Aorta (tissue), 5 donors: ENCODE results near the gene UBXN7. TPM values are rescaled to one million over a fixed set of nuclear protein-coding genes. Genes with fewer than 3 reads are reported as not detected.
"Not testable (repeated sequence)": the region's sequence is repeated elsewhere in the genome, so short reads cannot be mapped to it uniquely, and the experiment has no call there.

Experiments
- ATAC-seq: fragments of 200-7000 bp; cut with Tn5 transposase; one replicate; pipeline ENCODE4 v1.9.1; 2022; ENCODE audit warnings: moderate library complexity; ENCODE audit not compliant: low FRiP score
- DNase-seq, 2 donors: peaks; one replicate each; pipeline ENCODE4 v3.0.0-alpha.2; 2020
- H3K27ac ChIP-seq, 2 donors: one replicate each; pipeline ENCODE4 v1.5.1; 2013; ENCODE audit warnings: low read length in 2 of 2, mild to moderate bottlenecking in 2 of 2, moderate library complexity in 2 of 2, control low read depth in 1 of 2, inconsistent platforms in 1 of 2, low read depth in 1 of 2
- H3K27me3 ChIP-seq, 2 donors: one replicate each; pipeline ENCODE4 v1.6.1; 2013; ENCODE audit warnings: control low read depth in 1 of 2, low read length in 1 of 2, mild to moderate bottlenecking in 1 of 2, moderate library complexity in 1 of 2; ENCODE audit not compliant: insufficient read depth in 2 of 2, control insufficient read depth in 1 of 2
- H3K36me3 ChIP-seq, 2 donors: one replicate each; pipeline ENCODE4 v1.6.1; 2013; ENCODE audit warnings: control low read depth in 1 of 2, low read length in 1 of 2, mild to moderate bottlenecking in 1 of 2; ENCODE audit not compliant: insufficient read depth in 2 of 2, control insufficient read depth in 1 of 2
- H3K4me1 ChIP-seq, 2 donors: one replicate each; pipeline ENCODE4 v1.6.1; 2013; ENCODE audit warnings: low read length in 2 of 2, control low read depth in 1 of 2, mild to moderate bottlenecking in 1 of 2, moderate library complexity in 1 of 2; ENCODE audit not compliant: insufficient read depth in 2 of 2, control insufficient read depth in 1 of 2
- H3K4me3 ChIP-seq, 2 donors: one replicate each; pipeline ENCODE4 v1.5.1; 2013; ENCODE audit warnings: low read length in 2 of 2, control low read depth in 1 of 2, mild to moderate bottlenecking in 1 of 2
- H3K9me3 ChIP-seq: one replicate; pipeline ENCODE4 v1.6.1; 2013; ENCODE audit warnings: mild to moderate bottlenecking, low read length; ENCODE audit not compliant: control insufficient read depth
- WGBS, 2 donors: extraction: QIAGEN DNeasy Blood & Tissue Kit; methylation state at CpG; one replicate each; pipeline ENCODE4 v1.1.7; 2013; 5-methylcytosine and 5-hydroxymethylcytosine counted together
- intact Hi-C, 2 donors: fragments of 100-400 bp; cut with DNase I; formaldehyde crosslinking; loops; one replicate each; pipeline versions ENCODE4 v1.14.2 to v1.15.0; 2022
- polyA plus RNA-seq, 2 donors: library from polyadenylated mRNA; stranded (reverse); fragments of 200-250 nt; gene quantifications; one replicate each; pipeline ENCODE4 v1.2.3, GENCODE V29; 2013
- total RNA-seq, 2 donors: library from RNA; stranded (reverse); fragmentation: NEBNext Ultra II Directional; extraction: Animal tissue kit (Norgen Biotek cat#: 25700); gene quantifications; one replicate each; pipeline ENCODE4 v1.2.1, GENCODE V29; 2021
- donor health status: healthy with polysubstance abuse.
- donor health status: Bipolar disorder and iron deficiency.
- donor health status: DM: no; HTN: no; CAD: no.
- donor health status: DM: no; HTN: no; CAD: no.
- donor health status: DM: yes; HTN: yes; CAD: no.

Gene UBXN7
- total and polyA plus RNA-seq, 4 donors: 7.7 to 57.1 (median 24.9) TPM

- ATAC-seq, intact Hi-C loops: not testable (repeated sequence)
These were observed 129.3 kb downstream of the UBXN7 start for GRCh38 chr3:196302960-196303359.

GRCh38 chr3:196302551-196302950 lies 129.7 kb downstream of the UBXN7 start:
- H3K4me1 ChIP-seq, ATAC-seq: not testable (repeated sequence)
- WGBS, 2 donors: 89% methylated on average over 7 of the region's 10 CpGs

More at GRCh38 chr3:196302960-196303359, 129.3 kb downstream of the UBXN7 start:
- WGBS, 2 donors: 91 to 95% methylated on average over 7 to 8 of the region's 8 CpGs
- not testable (repeated sequence) for H3K9me3 ChIP-seq, H3K4me3 ChIP-seq, H3K27me3 ChIP-seq, H3K4me1 ChIP-seq, H3K36me3 ChIP-seq, H3K27ac ChIP-seq, DNase-seq

GRCh38 chr3:196298521-196298920 lies 133.7 kb downstream of the UBXN7 start:
- no peak for DNase-seq
- ATAC-seq: no peak
- Histone ChIP-seq H3K27me3 (no peaks in the 10 kb centered on the region), H3K4me1 (no peaks in the 10 kb centered on the region), H3K36me3 (no peaks in the 10 kb centered on the region), H3K9me3 (no peaks in the 10 kb centered on the region), H3K27ac (no peak overlapping the region), H3K4me3 (no peak overlapping the region)
- intact Hi-C loops: no loop called here
- WGBS, 2 donors: 52 to 57% methylated on average over 2 of the region's 2 CpGs

More at GRCh38 chr3:196302551-196302950, 129.7 kb downstream of the UBXN7 start:
- H3K4me3 ChIP-seq, H3K27me3 ChIP-seq, DNase-seq, intact Hi-C loops, H3K36me3 ChIP-seq, H3K9me3 ChIP-seq, H3K27ac ChIP-seq: not testable (repeated sequence)

Other genes starting within 250 kb of the UBXN7 start
- gene ZDHHC19, start 221.0 kb downstream of the UBXN7 start, total RNA-seq: under 1 TPM; 0.72 to 0.97 TPM
- not detected for gene ZDHHC19, start 221.0 kb downstream of the UBXN7 start, polyA plus RNA-seq
- under 1 TPM in 1 of 2 donors, not detected in 1; 0.49 TPM for gene SLC51A, start 215.9 kb downstream of the UBXN7 start, total RNA-seq
- gene SLC51A, start 215.9 kb downstream of the UBXN7 start, polyA plus RNA-seq: 10 to 100 TPM in 1 of 2 donors, not detected in 1; 10.6 TPM
- 10 to 100 TPM; 63.5 to 65.0 TPM for gene PCYT1A, start 144.7 kb downstream of the UBXN7 start, total RNA-seq
- 10 to 100 TPM; 26.7 to 28.5 TPM for gene PCYT1A, start 144.7 kb downstream of the UBXN7 start, polyA plus RNA-seq
- gene DYNLT2B, start 114.2 kb downstream of the UBXN7 start, total RNA-seq: 1 to 10 TPM; 4.7 to 5.3 TPM
- gene DYNLT2B, start 114.2 kb downstream of the UBXN7 start, polyA plus RNA-seq: 10 to 100 TPM; 10.4 to 14.7 TPM
- gene TM4SF19, start 94.0 kb downstream of the UBXN7 start, total RNA-seq: 1 to 10 TPM in 1 of 2 donors, under 1 TPM in 1; 0.75 to 1.2 TPM
- under 1 TPM in 1 of 2 donors, not detected in 1; 0.88 TPM for gene TM4SF19, start 94.0 kb downstream of the UBXN7 start, polyA plus RNA-seq
- 10 to 100 TPM; 30.2 to 34.9 TPM for gene RNF168, start 71.3 kb upstream of the UBXN7 start, total RNA-seq
- gene RNF168, start 71.3 kb upstream of the UBXN7 start, polyA plus RNA-seq: 1 to 10 TPM; 4.5 to 6.9 TPM
- gene SMCO1, start 82.9 kb upstream of the UBXN7 start, total RNA-seq: not detected
- not detected for gene SMCO1, start 82.9 kb upstream of the UBXN7 start, polyA plus RNA-seq
- gene WDR53, start 136.1 kb upstream of the UBXN7 start, total RNA-seq: 10 to 100 TPM; 11.0 to 11.4 TPM
- gene WDR53, start 136.1 kb upstream of the UBXN7 start, polyA plus RNA-seq: 1 to 10 TPM; 3.4 to 5.7 TPM
- 1 to 10 TPM; 6.1 to 7.9 TPM for gene FBXO45, start 136.2 kb upstream of the UBXN7 start, total RNA-seq
- gene FBXO45, start 136.2 kb upstream of the UBXN7 start, polyA plus RNA-seq: 1 to 10 TPM; 3.1 to 3.9 TPM
- gene NRROS, start 207.3 kb upstream of the UBXN7 start, total RNA-seq: 10 to 100 TPM in 1 of 2 donors, 1 to 10 TPM in 1; 7.6 to 17.3 TPM
- gene NRROS, start 207.3 kb upstream of the UBXN7 start, polyA plus RNA-seq: 1 to 10 TPM in 1 of 2 donors, under 1 TPM in 1; 0.43 to 2.0 TPM